ENCODE measurements around the gene TRMT10B. TPM values are rescaled to one million over a fixed set of nuclear protein-coding genes. Genes with fewer than 3 reads are reported as not detected.

The TRMT10B gene
- total and polyA plus RNA-seq, 2 of the 13 experiments (the other 11 are each of a cell fraction or from before 2014, with no cell fraction given) = 3.1 to 3.9 TPM

- TF ChIP-seq REXO4 (CRISPR knock-in tag; IDR thresholded peaks at IDR 0.05; ENCODE audit: borderline replicate concordance) (no peak), ZNF143 (CRISPR knock-in tag; IDR thresholded peaks at IDR 0.05) (peak; percentile 67), ZNF816 (CRISPR knock-in tag; IDR thresholded peaks at IDR 0.05; ENCODE audit: borderline replicate concordance) (peak; percentile 31; the same call in 1 of the 2 replicates), GABPB1 (CRISPR knock-in tag; IDR thresholded peaks at IDR 0.05) (peak; percentile 99), ZNF788 (CRISPR knock-in tag; IDR thresholded peaks at IDR 0.05; ENCODE audit: borderline replicate concordance) (peak; percentile 95), NFATC3 (CRISPR knock-in tag; IDR thresholded peaks at IDR 0.05) (no peak), ZMYM3 (CRISPR knock-in tag; IDR thresholded peaks at IDR 0.05) (no peak; the same call in 1 of the 2 replicates), POLR2AphosphoS2 (IDR thresholded peaks at IDR 0.05; ENCODE audit: low read depth, low read length) (no peak), ZNF773 (CRISPR knock-in tag; IDR thresholded peaks at IDR 0.05; ENCODE audit: borderline replicate concordance) (no peak), RARA (CRISPR knock-in tag; IDR thresholded peaks at IDR 0.05) (peak; percentile 24; the same call in 1 of the 2 replicates), MXI1 (IDR thresholded peaks at IDR 0.05; ENCODE audit: borderline replicate concordance, low read depth, low read length) (peak; percentile 79; the same call in 1 of the 3 replicates), RNF219 (CRISPR knock-in tag; IDR thresholded peaks at IDR 0.05) (no peak), CREBL2 (CRISPR knock-in tag; IDR thresholded peaks at IDR 0.05; ENCODE audit: borderline replicate concordance) (peak; percentile 42; the same call in 1 of the 2 replicates), HNF4A (CRISPR knock-in tag; IDR thresholded peaks at IDR 0.05) (peak; percentile 17; the same call in 1 of the 2 replicates), ZBTB26 (CRISPR knock-in tag; IDR thresholded peaks at IDR 0.05; ENCODE audit: borderline replicate concordance) (no peak), MED1 (CRISPR knock-in tag; IDR thresholded peaks at IDR 0.05) (no peak; the same call in none of the 2 replicates), RBM22 (optimal IDR thresholded peaks at IDR 0.05; ENCODE audit: low read length) (no peak), ZHX2 (IDR thresholded peaks at IDR 0.05; ENCODE audit: low read depth) (peak; percentile 69; the same call in 1 of the 2 replicates), ZHX2 (CRISPR knock-in tag; IDR thresholded peaks at IDR 0.05; ENCODE audit: borderline replicate concordance) (no peak), RFXAP (CRISPR knock-in tag; IDR thresholded peaks at IDR 0.05; ENCODE audit: borderline replicate concordance) (no peak; the same call in 1 of the 2 replicates)
Measured at GRCh38 chr9:37784616-37785483, 31.2 kb downstream of the TRMT10B start, which contains the start of gene EXOSC3 (continued).
